GM19328 (cell line): ENCODE measurements around the gene REPS2.

Experiments
- ATAC-seq: cut with Tn5 transposase; IDR thresholded peaks from one replicate; pipeline ENCODE4 v1.9.1; 2021; ENCODE audit warnings: mild to moderate bottlenecking, moderate library complexity; ENCODE audit not compliant: unreplicated experiment

The REPS2 gene

GRCh38 chrX:16997313-16997712 is 50.9 kb downstream of the REPS2 start:
- ATAC-seq, result no peak

GRCh38 chrX:16999275-16999674 is 52.8 kb downstream of the REPS2 start:
- ATAC-seq, result no peak

GRCh38 chrX:17000751-17001150 is 54.3 kb downstream of the REPS2 start:
- no peak for ATAC-seq

GRCh38 chrX:17005712-17006368 is 59.4 kb downstream of the REPS2 start:
- ATAC-seq, result no peak

GRCh38 chrX:17007134-17007768 is 60.8 kb downstream of the REPS2 start:
- no peak for ATAC-seq

- no peak for ATAC-seq
Observed at GRCh38 chrX:17009856-17010625, 63.6 kb downstream of the REPS2 start.

GRCh38 chrX:17012465-17012864 is 66.0 kb downstream of the REPS2 start:
- ATAC-seq, result no peak

- no peak for ATAC-seq
Observed at GRCh38 chrX:17014216-17014615, 67.8 kb downstream of the REPS2 start.

GRCh38 chrX:17017134-17017533 is 70.7 kb downstream of the REPS2 start:
- no peak for ATAC-seq

GRCh38 chrX:17020356-17020755 is 73.9 kb downstream of the REPS2 start:
- ATAC-seq, result no peak

GRCh38 chrX:17020851-17021821 is 74.7 kb downstream of the REPS2 start:
- ATAC-seq, result no peak

GRCh38 chrX:17021851-17022604 is 75.6 kb downstream of the REPS2 start:
- ATAC-seq, result no peak

- no peak for ATAC-seq
Observed at GRCh38 chrX:17023661-17024060, 77.2 kb downstream of the REPS2 start.

GRCh38 chrX:17024886-17025285 is 78.4 kb downstream of the REPS2 start:
- ATAC-seq, result no peak

GRCh38 chrX:17025621-17026302 is 79.3 kb downstream of the REPS2 start:
- no peak for ATAC-seq

- ATAC-seq, result no peak
Observed at GRCh38 chrX:17027931-17028330, 81.5 kb downstream of the REPS2 start.

- ATAC-seq, result no peak
Observed at GRCh38 chrX:17028356-17028755, 81.9 kb downstream of the REPS2 start.

- ATAC-seq, result no peak
Observed at GRCh38 chrX:17030092-17030491, 83.6 kb downstream of the REPS2 start.

- ATAC-seq, result no peak
Observed at GRCh38 chrX:17030580-17031270, 84.3 kb downstream of the REPS2 start.
